Activated CD8-positive, alpha-beta memory T cell treated with anti-CD3 and anti-CD28 coated beads for 48 hours (primary cell): ENCODE data around the gene PREX1.
A peak's percentile ranks its signal among the peaks of the same experiment; 100 is the strongest.
"Not testable (repeated sequence)": the region's sequence is repeated elsewhere in the genome, so short reads cannot be mapped to it uniquely, and the experiment has no call there.

Experiments used
- DNase-seq, 3 experiments: peaks; one replicate each; pipeline ENCODE4 v3.0.0-alpha.2; 2020; ENCODE audit warnings: low read depth in 2 of 3, low spot score in 2 of 3

The PREX1 gene

GRCh38 chr20:48779435-48779834, 48.4 kb downstream of the PREX1 start:
- DNase-seq: no peak

- no peak for DNase-seq
These were observed 50.0 kb downstream of the PREX1 start for GRCh38 chr20:48777821-48778220.

- DNase-seq: no peak
These were observed 50.8 kb downstream of the PREX1 start for GRCh38 chr20:48777005-48777404.

GRCh38 chr20:48776306-48776705, 51.5 kb downstream of the PREX1 start:
- DNase-seq: no peak

- not testable (repeated sequence) for DNase-seq
These were observed 52.3 kb downstream of the PREX1 start for GRCh38 chr20:48775545-48775944.

- DNase-seq: no peak
These were observed 53.1 kb downstream of the PREX1 start for GRCh38 chr20:48774696-48775095.

- no peak for DNase-seq
These were observed 53.9 kb downstream of the PREX1 start for GRCh38 chr20:48773837-48774418.

- DNase-seq: no peak
These were observed 55.4 kb downstream of the PREX1 start for GRCh38 chr20:48772183-48772976.

- no peak for DNase-seq
These were observed 56.3 kb downstream of the PREX1 start for GRCh38 chr20:48771542-48771941.

GRCh38 chr20:48770700-48771442, 56.9 kb downstream of the PREX1 start:
- DNase-seq: no peak

- DNase-seq: peak; percentile 69 to 81 (median 74)
These were observed 58.5 kb downstream of the PREX1 start for GRCh38 chr20:48769069-48769983.

- DNase-seq: no peak
These were observed 60.5 kb downstream of the PREX1 start for GRCh38 chr20:48766961-48767960.

- DNase-seq: no peak
These were observed 61.6 kb downstream of the PREX1 start for GRCh38 chr20:48766205-48766604.

- DNase-seq: no peak
These were observed 62.4 kb downstream of the PREX1 start for GRCh38 chr20:48765359-48765758.

GRCh38 chr20:48763216-48763914, 64.4 kb downstream of the PREX1 start:
- no peak for DNase-seq

GRCh38 chr20:48761874-48762273, 65.9 kb downstream of the PREX1 start:
- DNase-seq: no peak

GRCh38 chr20:48761023-48761785, 66.6 kb downstream of the PREX1 start:
- no peak for DNase-seq

- no peak for DNase-seq
These were observed 67.3 kb downstream of the PREX1 start for GRCh38 chr20:48760403-48760983.
